IMR-90 (cell line): ENCODE data around the gene ASH1L.
"Not testable (repeated sequence)": the region's sequence is repeated elsewhere in the genome, so short reads cannot be mapped to it uniquely, and the experiment has no call there.

Experiments used
- CEBPB ChIP-seq: IDR thresholded peaks from 2 replicates; pipeline ENCODE4 v1.6.1; 2012; ENCODE audit warnings: low read depth, low read length, improper control_type of control experiment
- CHD1 ChIP-seq: IDR thresholded peaks from 2 replicates; pipeline ENCODE4 v1.6.1; 2012; ENCODE audit warnings: low read depth, low read length, improper control_type of control experiment
- MAFK ChIP-seq: IDR thresholded peaks from 2 replicates; pipeline ENCODE4 v1.6.1; 2012; ENCODE audit warnings: low read depth, low read length, improper control_type of control experiment
- MAZ ChIP-seq: IDR thresholded peaks from 2 replicates; pipeline ENCODE4 v1.6.1; 2012; ENCODE audit warnings: low read depth, mild to moderate bottlenecking, low read length, improper control_type of control experiment, moderate library complexity, borderline replicate concordance
- MXI1 ChIP-seq: IDR thresholded peaks from 2 replicates; pipeline ENCODE4 v1.6.1; 2012; ENCODE audit warnings: low read depth, mild to moderate bottlenecking, low read length, moderate library complexity, borderline replicate concordance
- POLR2A ChIP-seq: IDR thresholded peaks from 2 replicates; pipeline ENCODE4 v1.6.1; 2012; ENCODE audit warnings: mild to moderate bottlenecking, low read depth, low read length
- RAD21 ChIP-seq: IDR thresholded peaks from 2 replicates; pipeline ENCODE4 v1.6.1; 2012; ENCODE audit warnings: low read length, improper control_type of control experiment
- RCOR1 ChIP-seq: IDR thresholded peaks from 2 replicates; pipeline ENCODE4 v1.6.1; 2012; ENCODE audit warnings: mild to moderate bottlenecking, low read length, improper control_type of control experiment; ENCODE audit not compliant: insufficient replicate concordance
- SMC3 ChIP-seq: fragments of 150-350 bp; IDR thresholded peaks from 2 replicates; pipeline ENCODE4 v1.6.1; 2016; ENCODE audit warnings: low read depth, mild to moderate bottlenecking, antibody characterized with exemption, low read length, moderate library complexity
- TF ChIP-seq, protein P1 (sequence below): fragments of 150-350 bp; IDR thresholded peaks from 2 replicates; pipeline ENCODE4 v1.6.1; 2016; ENCODE audit warnings: low read depth, mild to moderate bottlenecking, low read length, moderate library complexity, borderline replicate concordance
- TF ChIP-seq, protein P2 (sequence below): conservative IDR thresholded peaks from 2 replicates; pipeline ENCODE4 v1.5.1; 2012; ENCODE audit warnings: mild to moderate bottlenecking, low read depth, low read length, improper control_type of control experiment

DNA sequence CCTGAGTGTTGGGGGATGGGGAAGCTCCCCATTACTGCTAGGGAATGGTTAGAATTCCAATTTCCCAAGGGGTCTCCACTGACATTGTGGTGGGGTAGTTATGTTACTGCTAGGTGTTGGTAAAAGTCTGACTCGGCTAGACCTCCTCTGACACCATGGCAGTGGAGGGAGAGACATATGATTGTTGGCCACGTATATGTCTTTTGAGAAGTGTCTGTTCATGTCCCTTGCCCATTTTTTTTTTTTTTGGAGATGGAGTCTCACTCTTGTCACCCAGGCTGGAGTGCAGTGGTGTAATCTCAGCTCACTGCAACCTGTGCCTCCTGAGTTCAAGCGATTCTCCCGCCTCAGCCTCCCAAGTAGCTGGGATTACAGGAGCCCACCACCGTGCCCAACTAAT lies 176.8 kb downstream of the ASH1L start:
- TF ChIP-seq POLR2A, SMC3, MAFK, MXI1, RAD21, CHD1, CEBPB, MAZ, RCOR1: not testable (repeated sequence)
- TF ChIP-seq, protein P1, sequence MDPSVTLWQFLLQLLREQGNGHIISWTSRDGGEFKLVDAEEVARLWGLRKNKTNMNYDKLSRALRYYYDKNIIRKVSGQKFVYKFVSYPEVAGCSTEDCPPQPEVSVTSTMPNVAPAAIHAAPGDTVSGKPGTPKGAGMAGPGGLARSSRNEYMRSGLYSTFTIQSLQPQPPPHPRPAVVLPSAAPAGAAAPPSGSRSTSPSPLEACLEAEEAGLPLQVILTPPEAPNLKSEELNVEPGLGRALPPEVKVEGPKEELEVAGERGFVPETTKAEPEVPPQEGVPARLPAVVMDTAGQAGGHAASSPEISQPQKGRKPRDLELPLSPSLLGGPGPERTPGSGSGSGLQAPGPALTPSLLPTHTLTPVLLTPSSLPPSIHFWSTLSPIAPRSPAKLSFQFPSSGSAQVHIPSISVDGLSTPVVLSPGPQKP = not testable (repeated sequence)
- TF ChIP-seq, protein P2, sequence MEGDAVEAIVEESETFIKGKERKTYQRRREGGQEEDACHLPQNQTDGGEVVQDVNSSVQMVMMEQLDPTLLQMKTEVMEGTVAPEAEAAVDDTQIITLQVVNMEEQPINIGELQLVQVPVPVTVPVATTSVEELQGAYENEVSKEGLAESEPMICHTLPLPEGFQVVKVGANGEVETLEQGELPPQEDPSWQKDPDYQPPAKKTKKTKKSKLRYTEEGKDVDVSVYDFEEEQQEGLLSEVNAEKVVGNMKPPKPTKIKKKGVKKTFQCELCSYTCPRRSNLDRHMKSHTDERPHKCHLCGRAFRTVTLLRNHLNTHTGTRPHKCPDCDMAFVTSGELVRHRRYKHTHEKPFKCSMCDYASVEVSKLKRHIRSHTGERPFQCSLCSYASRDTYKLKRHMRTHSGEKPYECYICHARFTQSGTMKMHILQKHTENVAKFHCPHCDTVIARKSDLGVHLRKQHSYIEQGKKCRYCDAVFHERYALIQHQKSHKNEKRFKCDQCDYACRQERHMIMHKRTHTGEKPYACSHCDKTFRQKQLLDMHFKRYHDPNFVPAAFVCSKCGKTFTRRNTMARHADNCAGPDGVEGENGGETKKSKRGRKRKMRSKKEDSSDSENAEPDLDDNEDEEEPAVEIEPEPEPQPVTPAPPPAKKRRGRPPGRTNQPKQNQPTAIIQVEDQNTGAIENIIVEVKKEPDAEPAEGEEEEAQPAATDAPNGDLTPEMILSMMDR = not testable (repeated sequence)
